Fibroblast of skin of right biceps (primary cell): Measurements from ENCODE around the gene KRT38.

Source experiments
- DNase-seq: peaks from one replicate; pipeline ENCODE4 v3.0.0-alpha.2; 2013

The KRT38 gene

GRCh38 chr17:41440531-41441033 lies at the start of gene KRT38:
TSS of gene KRT38 (minus strand) at chr17:41440983. CDS start at chr17:41440921, 62 bp downstream.
- DNase-seq, result no peak

- DNase-seq, result no peak
Observed at GRCh38 chr17:41489531-41489930, 48.7 kb upstream of the KRT38 start, which contains the start of gene KRT36. TSS of gene KRT36 (minus strand) at chr17:41489910. CDS start at chr17:41489864, 46 bp downstream.

- no peak for DNase-seq
Observed at GRCh38 chr17:41486809-41487530, 46.2 kb upstream of the KRT38 start.

GRCh38 chr17:41486316-41486715 lies 45.5 kb upstream of the KRT38 start:
- no peak for DNase-seq

- no peak for DNase-seq
Observed at GRCh38 chr17:41484920-41485904, 44.4 kb upstream of the KRT38 start.

- no peak for DNase-seq
Observed at GRCh38 chr17:41483991-41484826, 43.4 kb upstream of the KRT38 start.

GRCh38 chr17:41483531-41483930 lies 42.7 kb upstream of the KRT38 start:
- no peak for DNase-seq

GRCh38 chr17:41481036-41481435 lies 40.3 kb upstream of the KRT38 start, which contains the start of gene KRT35:
TSS of gene KRT35 (minus strand) at chr17:41481151. CDS start at chr17:41481097, 54 bp downstream.
- no peak for DNase-seq

- DNase-seq, result no peak
Observed at GRCh38 chr17:41480581-41480980, 39.8 kb upstream of the KRT38 start.

GRCh38 chr17:41480136-41480535 lies 39.4 kb upstream of the KRT38 start:
- no peak for DNase-seq

- no peak for DNase-seq
Observed at GRCh38 chr17:41478237-41478636, 37.5 kb upstream of the KRT38 start.

- DNase-seq, result no peak
Observed at GRCh38 chr17:41476866-41477815, 36.4 kb upstream of the KRT38 start.

GRCh38 chr17:41475421-41475820 lies 34.6 kb upstream of the KRT38 start:
- DNase-seq, result no peak

GRCh38 chr17:41474863-41475262 lies 34.1 kb upstream of the KRT38 start:
- no peak for DNase-seq

- no peak for DNase-seq
Observed at GRCh38 chr17:41468346-41468745, 27.6 kb upstream of the KRT38 start.

- no peak for DNase-seq
Observed at GRCh38 chr17:41467561-41467960, 26.8 kb upstream of the KRT38 start.

- DNase-seq, result no peak
Observed at GRCh38 chr17:41466988-41467387, 26.2 kb upstream of the KRT38 start, which contains the start of gene KRT32. TSS of gene KRT32 (minus strand) at chr17:41467386. CDS start at chr17:41467325, 61 bp downstream.

GRCh38 chr17:41464682-41465081 lies 23.9 kb upstream of the KRT38 start:
- peak; percentile 96 for DNase-seq

GRCh38 chr17:41464173-41464572 lies 23.4 kb upstream of the KRT38 start:
- DNase-seq, result no peak

- no peak for DNase-seq
Observed at GRCh38 chr17:41463746-41464145, 23.0 kb upstream of the KRT38 start.

- no peak for DNase-seq
Observed at GRCh38 chr17:41462705-41463104, 21.9 kb upstream of the KRT38 start.
